ENCODE measurements around the gene CLCN7. TPM values are rescaled to one million over a fixed set of nuclear protein-coding genes. Genes with fewer than 3 reads are reported as not detected.

The CLCN7 gene
- total RNA-seq, 1 experiment from 2014 or later, result 67.0 TPM

DNA sequence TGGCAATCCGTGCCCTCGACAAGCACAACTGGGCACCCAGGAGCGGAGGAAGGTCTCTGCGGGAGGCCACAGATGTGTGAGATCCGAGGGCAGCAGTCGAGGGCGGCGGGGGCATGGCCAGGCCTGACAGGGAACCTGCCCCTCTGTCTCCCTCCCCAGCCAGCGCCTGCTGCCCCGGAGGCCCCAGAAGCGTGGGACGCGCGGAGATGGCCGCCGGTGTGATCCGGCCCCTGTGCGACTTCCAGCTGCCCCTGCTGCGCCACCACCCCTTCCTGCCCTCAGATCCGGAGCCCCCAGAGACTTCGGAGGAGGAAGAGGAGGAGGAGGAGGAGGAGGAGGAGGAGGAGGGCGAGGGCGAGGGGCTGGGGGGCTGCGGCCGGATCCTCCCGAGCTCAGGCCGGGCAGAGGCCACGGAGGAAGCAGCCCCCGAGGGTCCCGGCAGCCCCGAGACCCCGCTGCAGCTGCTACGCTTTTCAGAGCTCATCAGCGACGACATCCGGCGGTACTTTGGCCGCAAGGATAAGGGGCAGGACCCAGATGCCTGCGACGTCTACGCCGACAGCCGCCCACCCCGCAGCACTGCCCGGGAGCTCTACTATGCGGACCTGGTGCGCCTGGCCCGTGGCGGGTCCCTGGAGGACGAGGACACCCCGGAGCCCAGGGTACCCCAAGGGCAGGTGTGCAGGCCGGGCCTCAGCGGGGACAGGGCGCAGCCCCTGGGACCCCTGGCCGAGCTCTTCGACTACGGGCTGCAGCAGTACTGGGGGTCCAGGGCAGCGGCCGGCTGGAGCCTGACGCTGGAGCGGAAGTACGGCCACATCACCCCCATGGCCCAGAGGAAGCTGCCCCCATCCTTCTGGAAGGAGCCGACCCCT lies 42.2 kb downstream of the CLCN7 start:
- no peak for DNase-seq (ENCODE audit: low read depth)

DNA sequence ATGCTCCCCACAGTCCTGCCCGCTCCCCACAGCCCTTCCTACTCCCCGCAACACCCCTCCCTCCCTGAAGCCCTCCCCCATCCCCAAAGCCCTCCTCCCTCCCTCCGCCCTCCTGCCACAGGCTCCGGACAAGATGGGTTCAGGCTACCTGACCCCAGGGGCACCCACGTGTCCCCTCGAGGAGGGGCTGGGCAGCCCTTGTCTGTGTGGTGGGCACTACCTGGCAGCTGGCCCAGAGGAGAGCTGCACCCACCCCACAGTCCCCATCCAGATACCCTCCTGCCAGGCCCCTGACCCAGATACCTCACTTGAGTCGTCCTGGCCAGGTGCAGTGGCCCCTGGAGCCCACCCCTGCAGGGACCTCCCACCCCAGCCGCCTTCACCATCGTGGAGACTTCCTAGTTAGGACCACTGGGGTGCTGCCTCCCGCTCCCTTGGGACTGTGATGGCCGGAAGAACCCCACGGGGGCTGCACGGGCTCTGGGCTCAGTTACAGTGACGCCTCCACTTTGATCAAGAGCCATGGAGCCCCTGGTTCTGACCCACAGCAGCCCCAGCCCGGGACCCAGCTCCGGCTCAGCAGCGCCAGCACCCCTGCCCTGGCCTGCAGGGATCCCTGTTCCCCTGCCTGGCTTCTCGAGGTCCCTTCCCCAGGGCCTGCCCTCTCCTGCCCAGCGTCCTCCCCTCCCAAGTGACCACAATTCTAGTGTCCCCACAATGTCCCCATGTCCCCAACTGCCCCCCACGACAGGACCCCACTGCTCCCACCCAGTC lies 43.1 kb downstream of the CLCN7 start:
- DNase-seq (ENCODE audit: low read depth), result no peak

DNA sequence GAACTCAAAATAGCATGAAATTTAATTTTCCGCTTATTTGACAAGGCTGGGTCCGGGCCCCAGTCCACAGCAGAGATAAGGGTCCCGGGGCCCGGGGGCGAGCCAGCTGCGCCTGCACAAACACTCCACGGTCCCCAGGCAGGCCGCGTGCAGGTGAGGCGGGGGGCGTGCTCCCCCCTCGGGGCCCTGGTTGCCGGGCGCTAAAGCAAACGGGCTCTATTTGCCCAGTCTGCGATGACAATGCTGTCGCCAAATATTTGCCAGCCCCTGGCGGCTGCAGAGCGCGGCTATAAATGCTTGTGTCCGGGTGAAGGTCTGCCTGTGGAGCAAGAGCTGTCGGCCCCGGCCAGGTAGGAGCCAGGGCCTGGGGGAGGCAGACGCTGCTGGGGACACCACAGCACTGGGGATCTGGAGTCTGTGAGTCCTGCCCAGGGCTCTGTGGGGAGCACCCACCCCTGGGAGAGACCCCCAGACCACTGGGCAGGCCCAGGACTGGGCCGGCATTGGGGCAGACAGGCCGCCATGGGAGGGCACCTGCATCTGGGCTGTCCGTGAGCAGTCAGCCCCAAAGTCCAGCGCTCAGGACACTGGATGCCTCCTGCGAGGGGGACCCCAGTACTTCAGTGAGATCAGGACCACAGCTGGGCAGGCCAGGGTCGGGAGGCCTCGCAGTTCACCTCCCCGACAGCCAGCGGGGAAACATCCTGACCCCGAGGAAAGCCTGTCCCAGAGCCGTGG lies 43.9 kb downstream of the CLCN7 start, which contains the start of gene PERCC1:
PERCC1 (plus strand) TSS at position 320 of the 738 bp plus-strand sequence. CDS start 1,516 bp downstream, outside the sequence.
- DNase-seq (ENCODE audit: low read depth), result no peak

DNA sequence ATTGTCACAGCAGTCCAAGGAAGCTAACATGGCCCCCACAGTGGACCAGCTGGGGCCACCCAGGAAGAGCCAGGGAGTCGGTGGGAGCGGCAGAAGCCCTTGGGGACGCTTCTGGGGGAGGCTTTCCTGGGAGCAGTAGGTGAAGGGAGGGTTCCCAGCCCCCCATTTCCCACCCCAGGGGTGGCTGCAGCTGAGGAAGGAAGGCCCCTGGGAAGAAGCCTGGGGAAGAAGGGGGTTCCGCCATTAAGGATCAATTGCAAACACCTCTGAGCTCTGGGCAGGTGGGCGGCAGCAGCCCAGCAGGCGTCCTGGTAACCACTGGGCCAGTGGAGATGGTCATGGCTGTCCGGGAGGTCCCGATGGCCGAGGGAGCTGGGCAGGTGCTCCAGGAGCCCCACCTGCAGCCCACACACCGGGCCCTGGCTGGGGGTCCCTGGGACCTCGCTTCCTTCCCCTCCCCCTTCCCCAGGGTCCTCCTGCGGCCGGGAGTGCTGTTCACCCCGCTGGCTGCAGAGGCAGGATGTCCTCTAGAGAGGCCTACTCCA lies 44.5 kb downstream of the CLCN7 start:
- DNase-seq (ENCODE audit: low read depth), result no peak

DNA sequence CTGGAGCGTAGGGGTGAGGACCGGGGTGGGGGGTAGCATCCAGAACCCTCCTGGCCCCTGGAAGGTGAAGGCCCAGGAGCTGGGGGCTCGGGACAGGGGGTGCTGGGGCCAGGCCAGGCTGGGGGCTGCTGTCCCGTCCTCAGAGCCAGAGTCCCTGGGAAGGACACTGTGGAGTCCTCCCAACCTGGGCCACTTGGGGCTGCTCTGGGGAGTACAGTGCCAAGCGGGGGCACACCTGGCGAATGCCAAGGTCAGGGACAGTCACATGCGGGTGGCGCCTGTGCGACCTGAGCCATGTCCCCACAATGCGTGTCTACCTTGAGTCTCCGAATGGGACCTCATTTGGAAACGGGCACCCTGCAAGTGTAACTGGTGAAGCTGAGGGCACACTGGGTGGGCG lies 45.2 kb downstream of the CLCN7 start:
- no peak for DNase-seq (ENCODE audit: low read depth)

DNA sequence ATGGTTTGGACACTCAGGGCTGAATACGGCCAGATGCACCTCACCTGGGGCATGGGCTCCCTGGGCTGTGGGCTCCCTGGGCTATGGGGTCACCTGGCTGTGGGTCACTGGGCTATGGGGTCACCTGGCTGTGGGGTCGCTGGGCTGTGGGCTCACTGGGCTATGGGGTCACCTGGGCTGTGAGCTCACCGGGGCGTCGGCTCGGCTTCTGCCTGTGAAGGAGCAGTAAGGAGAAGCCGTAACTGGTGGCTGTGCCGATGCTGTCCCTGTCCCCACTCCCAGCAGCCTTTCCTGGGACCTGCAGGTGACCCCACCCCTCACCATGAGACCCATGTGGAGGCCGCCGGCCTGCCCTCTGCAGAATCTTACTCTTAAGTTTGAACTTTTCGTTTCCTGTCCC lies 45.8 kb downstream of the CLCN7 start:
- DNase-seq (ENCODE audit: low read depth), result no peak

DNA sequence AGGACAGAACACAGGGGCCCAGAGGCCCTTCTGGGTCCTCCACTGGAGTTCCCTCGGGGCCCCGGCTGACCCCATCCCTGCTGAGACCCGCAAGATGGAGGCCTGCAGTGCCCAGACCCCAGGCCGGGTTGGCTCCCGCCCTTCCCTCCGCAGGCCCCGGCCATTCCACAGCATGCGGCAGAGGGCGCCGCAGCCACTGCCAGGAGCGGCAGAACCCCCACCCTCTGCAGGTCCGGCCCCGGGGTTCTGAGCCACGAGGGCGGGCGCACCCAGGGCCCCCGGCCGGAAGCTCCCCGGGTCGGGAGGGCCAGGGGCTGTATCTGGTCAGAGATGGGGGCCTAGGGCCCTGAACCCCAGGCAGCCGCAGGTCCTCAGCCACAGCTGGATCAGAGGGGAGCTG lies 46.3 kb downstream of the CLCN7 start:
- DNase-seq (ENCODE audit: low read depth), result no peak

DNA sequence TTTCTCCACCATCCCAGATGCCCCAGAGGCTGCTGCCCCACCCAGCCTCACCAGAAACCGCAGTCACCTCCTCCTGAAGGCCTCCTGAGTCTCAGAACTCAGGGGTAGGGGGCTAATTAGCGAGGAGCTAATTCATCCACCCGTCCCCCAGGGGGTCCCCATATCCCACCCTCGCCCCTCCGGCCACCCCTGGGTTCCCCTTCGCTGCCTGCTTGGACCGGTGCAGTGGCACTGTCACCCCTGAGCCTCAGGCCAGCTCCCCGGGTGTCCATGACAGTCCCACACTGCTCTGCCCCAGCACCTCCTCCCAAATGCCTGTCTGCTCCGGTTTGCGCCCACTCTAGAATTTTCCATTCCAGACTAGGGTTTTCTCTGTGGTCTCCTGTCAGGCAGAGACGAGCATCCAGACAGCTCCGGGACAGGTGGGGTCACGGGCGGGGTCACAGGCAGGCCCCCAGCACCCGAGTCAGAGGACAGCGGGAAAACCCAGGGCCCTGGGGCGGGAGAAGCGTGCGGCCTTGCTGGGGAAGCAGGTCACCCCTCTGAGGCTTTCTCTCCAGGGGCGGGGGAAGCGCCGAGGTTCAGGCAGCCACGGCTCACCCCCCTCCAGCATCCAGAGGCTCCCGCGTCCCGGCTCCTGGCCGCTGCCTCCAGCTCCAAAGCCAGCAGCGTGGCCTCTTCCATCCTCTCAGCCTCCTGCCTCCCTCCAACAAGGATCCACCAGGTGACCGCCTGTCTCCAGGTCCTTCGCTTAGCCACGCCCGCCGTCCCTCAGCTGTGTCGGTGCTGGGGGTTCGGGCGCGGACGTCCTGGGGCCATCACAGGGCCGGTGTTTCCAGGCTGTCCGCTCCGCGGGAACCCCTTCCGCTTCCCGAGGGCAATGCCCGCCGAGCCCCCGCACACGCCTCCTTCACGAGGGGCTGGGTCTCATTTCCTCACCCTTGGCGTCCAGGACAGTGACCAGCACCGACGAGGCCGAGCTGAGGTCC lies 47.1 kb downstream of the CLCN7 start:
- DNase-seq (ENCODE audit: low read depth), result no peak

DNA sequence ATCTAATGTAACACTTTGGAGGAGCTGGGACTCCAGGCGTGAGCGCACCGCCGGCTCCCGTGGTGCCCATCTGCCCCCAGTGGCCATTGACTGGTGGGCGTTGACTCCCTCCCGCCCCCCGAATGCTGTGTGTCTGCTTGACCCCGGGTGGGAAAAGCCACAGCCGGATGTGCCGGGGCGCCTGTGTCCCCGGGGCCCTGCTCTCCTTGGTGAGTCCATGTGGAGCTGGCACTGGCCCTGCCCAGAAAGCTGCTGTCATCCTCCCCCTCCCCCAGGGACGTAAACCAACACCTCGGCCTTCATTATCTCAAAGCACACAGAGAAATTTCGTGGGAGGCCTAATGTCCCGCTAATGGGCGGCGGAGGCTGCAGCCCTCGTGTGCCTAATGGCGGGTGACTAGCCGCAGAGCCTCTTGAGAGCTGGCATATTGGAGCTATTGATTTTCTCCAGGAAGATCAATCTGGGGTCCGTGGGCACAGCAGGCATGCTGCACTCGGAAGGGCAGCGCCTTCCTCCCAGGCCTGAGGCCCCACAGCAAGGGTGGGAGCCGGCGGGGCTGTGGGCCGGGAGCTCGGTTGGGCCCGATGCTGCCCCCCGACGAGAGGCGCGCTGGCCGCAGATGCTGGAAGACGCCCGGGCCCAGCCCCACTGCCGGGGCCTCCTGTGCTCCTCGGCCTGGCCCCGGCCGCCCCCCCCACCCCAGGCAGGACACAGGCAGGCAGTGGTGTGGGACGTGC lies 47.9 kb downstream of the CLCN7 start:
- DNase-seq (ENCODE audit: low read depth), result no peak

DNA sequence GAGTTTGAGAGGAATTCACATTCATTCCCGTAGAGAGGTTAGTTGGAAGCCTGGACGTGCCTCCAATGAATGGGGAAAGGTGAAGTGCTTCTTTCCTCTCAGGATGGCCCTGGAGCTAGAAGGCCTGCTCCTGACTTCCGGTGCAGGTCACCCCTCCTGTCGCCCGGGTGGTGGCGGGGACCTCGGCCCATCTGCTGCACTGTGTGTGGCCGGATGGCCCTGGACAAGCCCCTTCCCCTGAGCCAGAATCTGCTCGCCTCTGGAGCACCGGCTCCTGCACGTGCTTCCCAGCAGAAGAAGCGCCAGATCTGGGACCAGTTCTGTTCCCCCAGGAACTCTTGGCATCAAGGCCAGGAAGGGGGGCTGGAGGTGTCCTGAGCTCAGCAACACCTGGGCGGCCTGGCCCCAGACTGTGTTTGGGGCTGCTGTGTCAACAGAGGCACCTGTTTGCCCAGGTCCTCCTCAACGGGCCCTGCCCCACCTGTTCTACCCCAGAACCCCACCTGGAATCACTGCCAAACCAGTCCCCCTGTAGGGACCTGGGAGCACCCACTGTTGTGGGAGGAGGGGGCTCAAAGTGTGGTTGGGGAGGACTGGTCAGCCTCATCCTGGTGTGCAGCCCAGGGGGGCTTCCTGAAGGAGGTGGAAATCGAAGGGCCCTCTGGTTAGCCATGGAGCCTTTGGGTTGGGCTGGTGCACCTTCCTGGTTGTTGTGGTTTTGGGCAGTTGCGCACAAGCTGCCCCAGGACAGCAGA lies 49.0 kb downstream of the CLCN7 start:
- DNase-seq (ENCODE audit: low read depth), result no peak

DNA sequence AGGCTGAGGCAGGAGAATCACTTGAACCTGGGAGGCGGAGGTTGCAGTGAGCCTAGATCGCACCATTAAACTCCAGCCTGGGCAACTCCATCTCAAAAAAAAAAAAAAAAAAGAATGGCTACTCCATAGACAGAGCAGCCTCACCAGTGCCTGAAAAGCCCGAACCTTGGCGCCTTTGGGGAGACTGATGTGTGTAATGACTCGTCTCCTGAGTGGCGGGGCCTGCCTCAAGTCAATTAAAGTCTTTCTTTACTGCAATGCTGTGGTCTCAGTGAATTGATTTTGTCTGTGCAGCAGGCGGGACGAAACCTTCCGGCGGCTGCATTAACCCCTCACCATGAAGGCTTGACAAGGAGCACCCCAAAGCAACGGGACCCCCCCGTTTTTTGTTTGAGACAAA lies 50.8 kb downstream of the CLCN7 start:
- DNase-seq (ENCODE audit: low read depth), result no peak

DNA sequence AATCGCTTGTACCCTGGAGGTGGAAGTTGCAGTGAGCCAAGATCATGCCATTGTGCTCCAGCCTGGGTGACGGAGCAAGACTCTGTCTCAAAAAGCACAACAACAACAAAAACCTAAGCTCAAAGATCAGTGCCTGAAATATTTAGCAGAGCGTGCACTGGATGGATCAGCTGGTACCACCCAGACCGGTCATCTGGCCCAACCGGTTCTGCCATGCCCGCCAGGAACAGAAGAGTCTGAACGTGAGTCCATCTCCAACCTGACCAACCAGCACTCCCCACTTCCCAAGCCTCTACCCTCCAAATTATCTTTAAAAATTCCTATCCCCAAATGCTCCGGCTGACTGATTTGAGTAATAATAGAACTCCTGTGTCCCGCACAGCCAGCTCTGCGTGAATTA lies 52.8 kb downstream of the CLCN7 start:
- DNase-seq (ENCODE audit: low read depth), result no peak

DNA sequence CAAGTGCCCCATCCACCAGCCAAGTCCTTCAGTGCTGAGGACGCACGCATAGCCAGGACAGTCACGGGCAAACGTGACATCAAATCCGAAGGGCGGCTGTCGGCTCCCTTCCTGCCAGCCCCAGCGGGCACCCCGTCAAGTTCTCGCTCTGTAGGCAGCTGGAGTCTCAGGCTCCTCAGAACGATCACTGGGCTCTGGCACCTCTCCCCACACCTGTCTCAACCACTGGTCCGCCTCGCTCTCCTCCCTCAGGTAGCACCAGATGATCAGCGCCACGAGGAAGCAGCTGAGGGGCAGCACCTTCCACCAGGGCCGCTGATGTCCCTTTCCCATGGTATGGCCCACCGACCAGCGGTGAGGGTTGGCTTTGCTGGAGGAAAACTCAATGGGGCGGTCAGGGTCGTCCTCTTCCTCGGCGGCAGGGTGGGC lies 54.7 kb downstream of the CLCN7 start:
- DNase-seq (ENCODE audit: low read depth), result no peak

DNA sequence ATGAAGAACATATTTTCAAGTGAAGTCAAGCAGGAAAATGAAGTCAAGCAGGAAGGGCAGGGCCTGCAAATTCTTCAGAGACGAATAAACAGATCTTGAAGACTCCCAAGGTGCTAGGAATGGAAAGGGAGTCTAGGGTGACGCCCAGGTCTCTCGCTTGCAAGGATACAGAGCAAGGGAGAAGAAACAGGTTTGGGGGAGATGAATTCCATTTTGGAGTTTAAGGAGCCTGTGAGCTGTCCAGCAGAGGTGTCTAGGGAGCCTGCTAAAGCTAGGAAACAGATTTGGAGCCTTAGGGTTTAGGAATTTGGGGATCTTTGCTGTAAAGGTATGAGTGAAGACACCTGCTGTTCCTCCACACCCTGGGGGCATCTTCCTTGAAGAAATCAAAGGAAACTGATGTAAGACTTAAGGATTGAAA lies 58.3 kb downstream of the CLCN7 start:
- no peak for DNase-seq (ENCODE audit: low read depth)

DNA sequence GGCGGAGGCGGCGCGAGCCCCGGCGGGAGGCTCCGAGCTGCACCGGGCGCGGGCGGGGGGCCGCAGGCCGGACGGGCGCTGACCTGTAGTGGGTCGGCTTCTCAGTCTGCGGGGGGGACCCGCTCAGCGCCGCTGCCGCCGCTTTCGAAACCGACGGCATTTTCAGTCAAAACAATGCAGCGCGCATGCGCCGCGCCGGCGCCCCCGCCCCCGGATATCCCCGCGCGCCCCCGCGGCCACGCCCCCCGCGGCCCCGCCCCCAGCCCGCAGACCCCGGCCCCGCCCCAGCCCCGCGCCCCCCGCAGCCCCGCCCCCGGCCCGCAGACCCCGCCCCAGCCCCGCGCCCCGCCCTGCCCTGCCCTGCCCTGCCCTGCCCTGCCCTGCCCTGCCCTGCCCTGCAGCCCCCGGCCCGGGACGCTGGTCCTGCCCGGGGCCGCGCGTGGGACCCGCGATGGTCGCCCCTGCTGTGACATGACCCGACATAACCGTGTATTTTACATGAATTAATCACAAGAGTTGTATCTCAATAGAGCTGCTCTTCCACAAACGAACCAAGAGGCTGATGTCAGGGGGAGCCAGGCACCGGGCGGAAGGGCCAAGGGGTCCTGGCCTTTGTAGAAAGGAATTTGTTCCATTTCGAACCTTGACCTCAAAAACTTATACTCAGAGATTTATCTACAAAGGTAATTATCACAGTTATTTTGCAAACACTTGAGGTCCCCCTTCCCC lies 60.1 kb downstream of the CLCN7 start, which contains the start of gene UNKL:
UNKL (minus strand) TSS at position 173 of the 729 bp plus-strand sequence; CDS start at position 160, 13 bp downstream.
- DNase-seq (ENCODE audit: low read depth), result no peak

DNA sequence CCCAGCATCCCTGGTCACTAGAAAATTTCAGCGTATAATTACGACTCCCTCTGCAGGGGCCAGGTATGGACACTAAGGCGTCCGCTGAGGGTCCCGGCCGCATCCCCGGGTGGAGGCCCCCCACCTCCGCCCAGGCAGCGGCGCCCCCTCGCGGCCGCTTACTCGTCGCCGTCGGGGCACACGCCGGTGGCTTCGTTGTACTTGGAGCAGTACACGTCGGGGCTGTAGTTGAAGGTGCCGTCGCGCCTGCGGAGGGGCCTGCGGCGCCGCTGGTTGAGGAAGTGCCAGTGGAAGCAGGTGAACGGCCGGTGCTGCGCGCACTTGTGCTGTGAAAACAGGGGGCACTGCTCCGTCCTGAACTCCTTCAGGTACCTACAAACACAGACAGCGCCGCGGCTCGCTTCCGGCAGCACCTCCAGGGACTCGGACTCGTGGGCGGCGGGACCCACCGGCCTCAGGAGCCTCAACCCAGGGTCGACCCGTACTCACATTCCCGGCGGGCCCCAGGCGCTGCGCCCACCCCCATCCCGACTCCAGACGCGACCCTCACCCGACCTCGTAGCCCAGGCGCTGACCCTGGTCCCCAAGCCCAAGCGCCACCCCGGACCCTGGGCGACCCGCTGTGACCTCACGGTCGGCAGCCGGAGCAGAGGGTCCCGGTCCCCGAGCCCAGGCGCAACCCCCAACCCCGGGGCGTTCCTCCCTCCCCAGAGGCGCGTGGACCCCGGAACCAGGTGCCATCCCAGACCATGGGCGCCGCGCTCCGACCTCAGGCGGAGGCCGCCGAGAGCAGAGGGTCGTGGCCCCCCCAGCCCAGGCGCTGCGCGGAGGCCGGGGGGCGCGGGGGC lies 60.9 kb downstream of the CLCN7 start:
- DNase-seq (ENCODE audit: low read depth), result peak; percentile 26

DNA sequence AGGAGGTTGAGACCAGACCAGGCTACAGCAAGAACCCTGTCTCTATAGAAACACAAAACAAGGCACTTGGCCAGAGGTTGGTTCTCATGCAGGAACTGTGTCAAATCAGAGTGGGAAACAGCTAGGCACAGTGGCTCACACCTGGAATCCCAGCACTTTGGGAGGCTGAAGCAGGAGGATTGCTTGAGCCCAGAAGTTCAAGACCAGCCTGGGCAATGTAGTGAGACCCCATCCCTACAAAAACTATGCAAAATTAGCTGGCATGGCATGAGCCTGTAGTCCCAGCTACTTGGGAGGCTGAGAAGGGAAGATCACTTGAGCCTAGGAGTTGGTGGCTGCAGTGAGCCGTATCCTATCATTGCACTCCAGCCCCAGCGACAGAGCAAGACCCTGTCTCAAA lies 62.0 kb downstream of the CLCN7 start:
- DNase-seq (ENCODE audit: low read depth), result no peak

Data from HT1080 (cell line).